CD4-positive, alpha-beta T cell treated with Interleukin-17A for 1 hour (primary cell): ENCODE data around the gene GRAPL.
"Not testable (repeated sequence)": the region's sequence is repeated elsewhere in the genome, so short reads cannot be mapped to it uniquely, and the experiment has no call there.

ENCODE experiments used
- DNase-seq: peaks from one replicate; pipeline ENCODE4 v3.0.0-alpha.2; 2020

The GRAPL gene

GRCh38 chr17:19196382-19197204, 69.2 kb downstream of the GRAPL start:
- peak; percentile 3 for DNase-seq

- DNase-seq, result not testable (repeated sequence)
Measured at GRCh38 chr17:19202448-19202847, 75.1 kb downstream of the GRAPL start.

- not testable (repeated sequence) for DNase-seq
Measured at GRCh38 chr17:19203429-19203828, 76.0 kb downstream of the GRAPL start.
